Nephron (organoid): ENCODE results near the gene EFCAB13.

Experiments used
- H3K27ac Mint-ChIP-seq, 3 experiments: 2 replicates each; pipeline ENCODE4 v1.8.0; 2020; ENCODE audit warnings: mixed read lengths in 3 of 3, mild to moderate bottlenecking in 2 of 3, moderate library complexity in 1 of 3
- H3K27me3 Mint-ChIP-seq: 2 replicates; pipeline ENCODE4 v1.8.0; 2021; ENCODE audit warnings: low read depth, mild to moderate bottlenecking, moderate library complexity, mixed read lengths
- H3K36me3 Mint-ChIP-seq: 2 replicates; pipeline ENCODE4 v1.8.0; 2020; ENCODE audit warnings: low read depth, mixed read lengths
- H3K4me1 Mint-ChIP-seq: 2 replicates; pipeline ENCODE4 v1.8.0; 2020; ENCODE audit warnings: mixed read lengths
- H3K4me3 Mint-ChIP-seq, 3 experiments: 2 replicates each; pipeline ENCODE4 v1.8.0; 2020; ENCODE audit warnings: mild to moderate bottlenecking in 3 of 3, mixed read lengths in 3 of 3, moderate library complexity in 2 of 3
- H3K9me3 Mint-ChIP-seq: 2 replicates; pipeline ENCODE4 v1.8.0; 2020; ENCODE audit warnings: mixed read lengths
- TF ChIP-seq, protein P1 (sequence below), 3 experiments: fragments of 200-600 bp; sonication (generic); IDR thresholded peaks; one replicate each; pipeline ENCODE4 v1.5.0; 2021; ENCODE audit warnings: antibody characterized with exemption in 3 of 3; ENCODE audit not compliant: unreplicated experiment in 3 of 3

The EFCAB13 gene

DNA sequence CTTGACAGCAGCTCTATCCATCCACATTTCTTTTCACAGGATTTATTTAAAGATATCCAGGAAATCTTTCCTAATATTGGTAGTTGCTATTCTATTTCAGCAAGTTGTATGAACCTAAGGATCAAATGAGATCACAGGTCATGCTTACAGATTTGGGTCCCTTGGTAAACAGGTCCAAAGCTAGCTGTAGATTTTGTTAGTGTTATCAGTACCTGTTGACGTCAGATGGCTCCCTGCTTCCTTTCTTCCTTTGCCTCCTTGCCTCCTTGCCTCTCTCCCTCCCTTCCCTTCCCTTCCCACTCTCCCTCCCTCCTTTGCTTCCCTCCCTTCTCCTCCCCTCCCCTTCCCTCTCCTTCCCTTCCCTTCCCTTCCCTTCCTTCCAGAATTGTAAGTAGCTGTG is 76.6 kb downstream of the EFCAB13 start:
- no peaks in the 10 kb centered on the region for H3K27me3 Mint-ChIP-seq
- H3K4me3 Mint-ChIP-seq: no peak overlapping the region
- TF ChIP-seq, protein P1, sequence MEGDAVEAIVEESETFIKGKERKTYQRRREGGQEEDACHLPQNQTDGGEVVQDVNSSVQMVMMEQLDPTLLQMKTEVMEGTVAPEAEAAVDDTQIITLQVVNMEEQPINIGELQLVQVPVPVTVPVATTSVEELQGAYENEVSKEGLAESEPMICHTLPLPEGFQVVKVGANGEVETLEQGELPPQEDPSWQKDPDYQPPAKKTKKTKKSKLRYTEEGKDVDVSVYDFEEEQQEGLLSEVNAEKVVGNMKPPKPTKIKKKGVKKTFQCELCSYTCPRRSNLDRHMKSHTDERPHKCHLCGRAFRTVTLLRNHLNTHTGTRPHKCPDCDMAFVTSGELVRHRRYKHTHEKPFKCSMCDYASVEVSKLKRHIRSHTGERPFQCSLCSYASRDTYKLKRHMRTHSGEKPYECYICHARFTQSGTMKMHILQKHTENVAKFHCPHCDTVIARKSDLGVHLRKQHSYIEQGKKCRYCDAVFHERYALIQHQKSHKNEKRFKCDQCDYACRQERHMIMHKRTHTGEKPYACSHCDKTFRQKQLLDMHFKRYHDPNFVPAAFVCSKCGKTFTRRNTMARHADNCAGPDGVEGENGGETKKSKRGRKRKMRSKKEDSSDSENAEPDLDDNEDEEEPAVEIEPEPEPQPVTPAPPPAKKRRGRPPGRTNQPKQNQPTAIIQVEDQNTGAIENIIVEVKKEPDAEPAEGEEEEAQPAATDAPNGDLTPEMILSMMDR (IDR thresholded peaks at IDR 0.05; ENCODE audit: unreplicated experiment in 3 of 3): no peak
- no peaks in the 10 kb centered on the region for H3K9me3 Mint-ChIP-seq
- no peak overlapping the region for H3K27ac Mint-ChIP-seq
- peaks cover 5% of the 10 kb centered on the region for H3K36me3 Mint-ChIP-seq
- no peaks in the 10 kb centered on the region for H3K4me1 Mint-ChIP-seq

DNA sequence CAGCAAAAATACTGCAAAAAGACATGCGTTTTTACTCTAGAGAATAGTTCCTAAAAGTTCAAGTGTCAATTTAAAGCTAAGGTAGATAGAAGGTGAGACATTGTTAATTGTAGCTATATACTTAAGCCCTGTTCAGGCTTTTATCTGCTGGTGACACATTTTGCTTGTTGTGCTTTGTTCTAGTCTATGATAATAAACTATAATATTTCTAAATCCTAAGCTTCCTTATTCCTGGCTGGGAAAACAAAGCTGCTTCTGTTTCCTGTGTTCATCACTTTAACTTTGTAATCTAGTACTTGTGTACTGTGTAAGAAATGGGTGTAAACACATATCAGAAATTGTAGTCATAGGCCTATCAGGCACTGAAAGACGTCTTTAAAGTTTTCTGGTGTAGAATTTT is 77.3 kb downstream of the EFCAB13 start:
- Mint-ChIP-seq H3K4me3 (no peak overlapping the region), H3K27me3 (no peaks in the 10 kb centered on the region), H3K9me3 (no peaks in the 10 kb centered on the region), H3K4me1 (no peaks in the 10 kb centered on the region), H3K27ac (no peak overlapping the region), H3K36me3 (peaks cover 5% of the 10 kb centered on the region)
- TF ChIP-seq, protein P1 (IDR thresholded peaks at IDR 0.05; ENCODE audit: unreplicated experiment in 3 of 3): no peak

DNA sequence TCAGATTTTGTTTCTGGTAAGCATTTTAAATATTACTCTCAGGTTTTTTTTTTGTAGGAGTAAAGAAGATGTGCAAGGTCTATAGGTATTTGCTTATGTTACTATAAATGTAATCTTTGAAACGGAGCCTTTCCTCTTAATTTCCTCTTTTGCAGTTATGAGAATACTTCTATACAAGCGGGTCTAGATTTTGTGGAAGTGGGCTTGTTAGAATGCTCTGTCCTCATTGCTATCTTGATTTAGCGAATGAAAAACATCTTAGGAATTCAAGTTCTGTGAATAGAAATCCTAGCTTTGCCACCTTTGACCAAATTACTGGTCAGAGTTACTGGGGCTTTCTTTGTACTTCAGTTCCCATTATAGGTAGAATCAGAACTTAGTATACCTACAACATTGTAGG is 80.3 kb downstream of the EFCAB13 start:
- no peaks in the 10 kb centered on the region for H3K27me3 Mint-ChIP-seq
- no peaks in the 10 kb centered on the region for H3K36me3 Mint-ChIP-seq
- no peak overlapping the region for H3K4me3 Mint-ChIP-seq
- H3K9me3 Mint-ChIP-seq: no peaks in the 10 kb centered on the region
- no peaks in the 10 kb centered on the region for H3K4me1 Mint-ChIP-seq
- TF ChIP-seq, protein P1 (IDR thresholded peaks at IDR 0.05; ENCODE audit: unreplicated experiment in 3 of 3): no peak
- H3K27ac Mint-ChIP-seq: no peak overlapping the region

DNA sequence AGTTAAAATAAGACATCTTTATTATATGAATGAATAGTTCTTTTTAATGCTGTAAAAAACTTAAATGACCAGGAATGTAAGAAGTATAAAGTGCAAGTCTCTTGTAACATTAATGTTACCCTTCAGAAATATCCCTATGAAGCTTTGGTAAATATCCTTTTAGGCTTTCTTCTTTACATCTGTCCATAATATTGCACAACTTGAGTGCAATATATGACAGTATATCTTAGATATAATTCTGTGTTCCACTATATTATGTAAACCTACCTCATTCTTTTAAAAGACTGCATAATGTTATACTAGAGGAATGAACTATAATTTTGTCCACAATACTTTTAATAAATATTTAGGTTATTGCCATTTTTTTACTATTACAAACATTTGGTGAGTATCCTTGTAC is 81.1 kb downstream of the EFCAB13 start:
- TF ChIP-seq, protein P1 (IDR thresholded peaks at IDR 0.05; ENCODE audit: unreplicated experiment in 3 of 3): no peak
- no peaks in the 10 kb centered on the region for H3K36me3 Mint-ChIP-seq
- H3K4me1 Mint-ChIP-seq: no peaks in the 10 kb centered on the region

DNA sequence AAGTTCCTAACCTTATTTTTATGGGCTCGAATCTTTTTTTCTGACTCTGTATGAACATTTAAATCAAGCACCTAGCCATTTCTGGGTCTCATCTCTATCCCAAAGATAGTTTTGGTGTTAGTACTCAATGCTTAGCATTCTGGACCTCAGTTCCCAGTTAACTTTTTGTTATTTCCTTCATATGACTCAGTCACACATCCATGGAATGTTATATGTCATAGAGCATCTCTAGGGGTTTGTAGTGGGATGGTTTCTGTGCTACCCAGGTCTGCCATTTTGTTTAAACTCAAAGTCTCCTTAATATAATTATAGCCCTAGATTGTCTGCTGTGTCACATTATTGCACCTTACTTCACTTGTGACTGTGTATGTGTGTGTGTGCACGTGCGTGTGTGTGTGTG is 90.1 kb downstream of the EFCAB13 start:
- Mint-ChIP-seq H3K9me3 (no peaks in the 10 kb centered on the region), H3K27me3 (no peaks in the 10 kb centered on the region), H3K4me1 (no peaks in the 10 kb centered on the region), H3K36me3 (peaks cover under 1% of the 10 kb centered on the region), H3K4me3 (no peak overlapping the region), H3K27ac (no peak overlapping the region)
- TF ChIP-seq, protein P1 (IDR thresholded peaks at IDR 0.05; ENCODE audit: unreplicated experiment in 3 of 3): no peak

More for the DNA sequence above, 81.1 kb downstream of the EFCAB13 start:
- H3K9me3 Mint-ChIP-seq: no peaks in the 10 kb centered on the region
- no peak overlapping the region for H3K4me3 Mint-ChIP-seq
- H3K27ac Mint-ChIP-seq: no peak overlapping the region
- H3K27me3 Mint-ChIP-seq: no peaks in the 10 kb centered on the region

DNA sequence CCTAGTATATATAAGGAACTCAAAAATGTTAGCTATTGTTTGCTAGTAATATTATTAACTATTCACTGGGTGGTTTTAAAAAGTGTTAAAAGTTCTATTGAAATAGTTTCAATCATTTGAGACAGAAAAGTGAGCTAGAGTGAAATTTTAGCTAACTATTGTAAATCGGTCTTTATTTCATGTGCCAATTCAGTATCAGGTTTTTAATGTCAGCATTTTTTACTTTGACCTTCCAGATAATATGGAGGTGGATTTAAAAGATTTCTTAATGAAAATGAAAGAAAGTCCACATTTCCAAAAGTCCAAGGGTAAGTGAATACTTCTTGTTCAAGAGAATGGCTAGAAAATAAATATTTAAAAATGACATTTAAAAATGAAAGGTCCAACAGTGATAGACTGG is 90.9 kb downstream of the EFCAB13 start:
- Mint-ChIP-seq H3K27ac (no peak overlapping the region), H3K9me3 (no peaks in the 10 kb centered on the region), H3K4me3 (no peak overlapping the region), H3K27me3 (no peaks in the 10 kb centered on the region), H3K4me1 (no peaks in the 10 kb centered on the region), H3K36me3 (peaks cover 5% of the 10 kb centered on the region)
- TF ChIP-seq, protein P1 (IDR thresholded peaks at IDR 0.05; ENCODE audit: unreplicated experiment in 3 of 3): no peak
